GM12878 (cell line): ENCODE measurements around the gene MAN1A1. TPM values are rescaled to one million over a fixed set of nuclear protein-coding genes. Genes with fewer than 3 reads are reported as not detected.

ENCODE experiments used
- ATAC-seq: fragments of 200-7000 bp; cut with Tn5 transposase; 3 replicates; pipeline ENCODE4 v1.9.1; 2020; ENCODE audit warnings: mild to moderate bottlenecking, moderate library complexity
- BruUV-seq: library from RNA; stranded (reverse); fragments of 400-500 nt; replicated peaks from 2 replicates; lab custom pipeline; 2021; lab: Mats Ljungman, UMichigan
- CTCF ChIA-PET: fragments of 300-600 bp; sonication (Branson Sonifier 250); formaldehyde crosslinking; extraction: SDS; loops from one replicate; lab custom pipeline; 2021; ENCODE audit warnings: inconsistent platforms; lab: Yijun Ruan, JAX
- POLR2A ChIA-PET: fragments of 350-600 bp; formaldehyde crosslinking; extraction: SDS; loops from one replicate; lab custom pipeline; 2021; ENCODE audit warnings: inconsistent platforms; lab: Charles Lee
- RAD21 ChIA-PET: fragments of 300-600 bp; sonication (Branson Sonifier 250); formaldehyde crosslinking; loops from one replicate; lab custom pipeline; 2023; ENCODE audit warnings: antibody characterized with exemption; ENCODE audit not compliant: unreplicated experiment; lab: Charles Lee
- SMC1A ChIA-PET: fragments of 300-600 bp; sonication (Branson Sonifier 250); formaldehyde crosslinking; loops from one replicate; lab custom pipeline; 2023; ENCODE audit not compliant: unreplicated experiment, uncharacterized antibody; lab: Charles Lee
- DNase-seq: peaks from one replicate; pipeline ENCODE4 v3.0.0-alpha.2; 2011; ENCODE audit warnings: low read depth, low spot score
- FAIRE-seq: peaks from 3 replicates; lab custom pipeline; 2011; peaks lifted over from hg19 to GRCh38; lab: Jason Lieb, UNC
- H2AFZ ChIP-seq: 2 replicates; pipeline ENCODE4 v1.6.0; 2011; ENCODE audit warnings: low read depth, low read length, control low read depth; ENCODE audit not compliant: control insufficient read depth
- H3K27ac ChIP-seq: 2 replicates; pipeline ENCODE4 v1.5.1; 2011; ENCODE audit warnings: control low read depth; ENCODE audit not compliant: control insufficient read depth, insufficient read depth
- H3K27me3 ChIP-seq, 2 experiments: replicated peaks in 1 of 2; 2 replicates each; pipeline versions ENCODE4 v1.6.0 to v1.6.1; 2011; ENCODE audit warnings: low read length in 1 of 2; ENCODE audit not compliant: control insufficient read depth in 2 of 2, insufficient read depth in 2 of 2
- H3K36me3 ChIP-seq, 2 experiments: 2 replicates each; pipeline ENCODE4 v1.5.1; 2011; ENCODE audit warnings: low read length in 1 of 2; ENCODE audit not compliant: control insufficient read depth in 2 of 2, insufficient read depth in 2 of 2
- H3K4me1 ChIP-seq: 2 replicates; pipeline ENCODE4 v1.6.1; 2011; ENCODE audit warnings: mild to moderate bottlenecking, low read length, moderate library complexity, mixed read lengths; ENCODE audit not compliant: control insufficient read depth, insufficient read depth
- H3K4me2 ChIP-seq: 2 replicates; pipeline ENCODE4 v1.6.0; 2011; ENCODE audit warnings: control low read depth; ENCODE audit not compliant: control insufficient read depth, insufficient read depth
- H3K4me3 ChIP-seq: fragments of 200-600 bp; sonication (generic); 2 replicates; pipeline ENCODE4 v1.5.1; 2016
- H3K79me2 ChIP-seq: 2 replicates; pipeline ENCODE4 v1.6.0; 2011; ENCODE audit warnings: low read length; ENCODE audit not compliant: control insufficient read depth, insufficient read depth
- H3K9ac ChIP-seq: 2 replicates; pipeline ENCODE4 v1.8.0; 2011; ENCODE audit warnings: low read length, control low read depth, mixed read lengths; ENCODE audit not compliant: control insufficient read depth, insufficient read depth
- H3K9me3 ChIP-seq: replicated peaks from 3 replicates; pipeline ENCODE4 v1.5.1; 2011; ENCODE audit warnings: mild to moderate bottlenecking, low read length; ENCODE audit not compliant: control insufficient read depth, insufficient read depth
- H4K20me1 ChIP-seq: 2 replicates; pipeline ENCODE4 v1.6.0; 2011; ENCODE audit not compliant: control insufficient read depth, insufficient read depth
- BCL11A ChIP-seq: IDR thresholded peaks from 2 replicates; pipeline ENCODE4 v1.6.1; 2011; ENCODE audit warnings: low read depth, low read length
- CEBPZ ChIP-seq: fragments of 150-350 bp; IDR thresholded peaks from 2 replicates; pipeline ENCODE4 v1.6.1; 2016; ENCODE audit warnings: low read depth, low read length
- IKZF1 ChIP-seq: fragments of 450-650 bp; conservative IDR thresholded peaks from 2 replicates; pipeline ENCODE4 v1.6.1; 2017; ENCODE audit warnings: antibody characterized with exemption, mild to moderate bottlenecking
- IRF3 ChIP-seq: fragments of 450-650 bp; IDR thresholded peaks from 2 replicates; pipeline ENCODE4 v1.6.1; 2014; ENCODE audit warnings: mild to moderate bottlenecking
- MLLT1 ChIP-seq: fragments of 450-650 bp; IDR thresholded peaks from 2 replicates; pipeline ENCODE4 v1.6.1; 2016; ENCODE audit warnings: mild to moderate bottlenecking
- MYB ChIP-seq: fragments of 150-350 bp; IDR thresholded peaks from 2 replicates; pipeline ENCODE4 v1.6.1; 2014; ENCODE audit warnings: mild to moderate bottlenecking, low read depth, low read length, borderline replicate concordance
- WGBS: methylation state at CpG from one replicate; pipeline ENCODE4 v1.1.6; 2016; ENCODE audit warnings: low lambda C conversion rate; ENCODE audit not compliant: insufficient replicate concordance, insufficient coverage; ENCODE audit errors: missing lambda C conversion rate; 5-methylcytosine and 5-hydroxymethylcytosine counted together
- in situ Hi-C: fragments of 300-500 bp; cut with MboI; formaldehyde crosslinking; loops from 9 replicates; pipeline ENCODE4 v1.14.3; 2018; ENCODE audit warnings: mixed read lengths
- intact Hi-C: fragments of 100-400 bp; cut with micrococcal nuclease; formaldehyde crosslinking; loops from one replicate; pipeline ENCODE4 v1.14.2; 2022; ENCODE audit not compliant: unreplicated experiment
- polyA plus RNA-seq, 11 experiments: library from polyadenylated mRNA; depleted of rRNA in 4 of 11; unstranded in 6 of 11; stranded (reverse) in 5 of 11; fragments of >200 nt; fragmentation: Nextera tagmentation in 4 of 11; fragmentation: Illumina TruSeq in 1 of 11; extraction: Ambion mirVana in 4 of 11; extraction: Trizol in 1 of 11; gene quantifications; 1 replicate in 1 of 11; 2 replicates in 10 of 11; pipeline versions ENCODE4 v1.2.1 to v1.2.3, GENCODE V29; 2011 to 2016; ENCODE audit warnings: inconsistent platforms in 2 of 11, missing spikeins in 2 of 11, low read depth in 1 of 11
- total RNA-seq, 4 experiments: library from RNA; depleted of rRNA in 3 of 4; stranded (reverse); fragments of >200 nt in 3 of 4; fragmentation: Illumina TruSeq in 1 of 4; extraction: Trizol in 1 of 4; gene quantifications; 2 replicates each; pipeline versions ENCODE4 v1.2.1 to v1.2.3, GENCODE V29; 2013 to 2021
- TF ChIP-seq, protein P1 (sequence below): IDR thresholded peaks from 2 replicates; pipeline ENCODE4 v1.6.1; 2012; ENCODE audit warnings: mild to moderate bottlenecking, low read depth, low read length

Gene MAN1A1
- total and polyA plus RNA-seq, 10 of the 15 experiments (the other 5 are each of a cell fraction or from before 2014, with no cell fraction given): 5.4 to 28.1 (median 19.5) TPM

- no peak for TF ChIP-seq BCL11A
Measured at GRCh38 chr6:119276211-119276610, 73.3 kb downstream of the MAN1A1 start (continued).

- in situ Hi-C loops: no loop called here
- H3K9ac ChIP-seq: no peak overlapping the region
- ChIA-PET POLR2A (no interaction called here), CTCF (no interaction called here), RAD21 (no interaction called here), SMC1A (interaction anchor here (2.3 kb wide), 1 partner anchor 10 kb away, joined by 5 read pairs; no protein-coding TSS in a partner anchor)
- no TSS peak for BruUV-seq
- intact Hi-C loops: no loop called here
- H4K20me1 ChIP-seq: no peaks in the 10 kb centered on the region
- DNase-seq (no peak), ATAC-seq (no peak), FAIRE-seq (no peak)
- no peak overlapping the region for H3K4me2 ChIP-seq
- TF ChIP-seq MLLT1 (no peak), IKZF1 (no peak), MYB (no peak), IRF3 (no peak), CEBPZ (no peak)
- TF ChIP-seq, protein P1, sequence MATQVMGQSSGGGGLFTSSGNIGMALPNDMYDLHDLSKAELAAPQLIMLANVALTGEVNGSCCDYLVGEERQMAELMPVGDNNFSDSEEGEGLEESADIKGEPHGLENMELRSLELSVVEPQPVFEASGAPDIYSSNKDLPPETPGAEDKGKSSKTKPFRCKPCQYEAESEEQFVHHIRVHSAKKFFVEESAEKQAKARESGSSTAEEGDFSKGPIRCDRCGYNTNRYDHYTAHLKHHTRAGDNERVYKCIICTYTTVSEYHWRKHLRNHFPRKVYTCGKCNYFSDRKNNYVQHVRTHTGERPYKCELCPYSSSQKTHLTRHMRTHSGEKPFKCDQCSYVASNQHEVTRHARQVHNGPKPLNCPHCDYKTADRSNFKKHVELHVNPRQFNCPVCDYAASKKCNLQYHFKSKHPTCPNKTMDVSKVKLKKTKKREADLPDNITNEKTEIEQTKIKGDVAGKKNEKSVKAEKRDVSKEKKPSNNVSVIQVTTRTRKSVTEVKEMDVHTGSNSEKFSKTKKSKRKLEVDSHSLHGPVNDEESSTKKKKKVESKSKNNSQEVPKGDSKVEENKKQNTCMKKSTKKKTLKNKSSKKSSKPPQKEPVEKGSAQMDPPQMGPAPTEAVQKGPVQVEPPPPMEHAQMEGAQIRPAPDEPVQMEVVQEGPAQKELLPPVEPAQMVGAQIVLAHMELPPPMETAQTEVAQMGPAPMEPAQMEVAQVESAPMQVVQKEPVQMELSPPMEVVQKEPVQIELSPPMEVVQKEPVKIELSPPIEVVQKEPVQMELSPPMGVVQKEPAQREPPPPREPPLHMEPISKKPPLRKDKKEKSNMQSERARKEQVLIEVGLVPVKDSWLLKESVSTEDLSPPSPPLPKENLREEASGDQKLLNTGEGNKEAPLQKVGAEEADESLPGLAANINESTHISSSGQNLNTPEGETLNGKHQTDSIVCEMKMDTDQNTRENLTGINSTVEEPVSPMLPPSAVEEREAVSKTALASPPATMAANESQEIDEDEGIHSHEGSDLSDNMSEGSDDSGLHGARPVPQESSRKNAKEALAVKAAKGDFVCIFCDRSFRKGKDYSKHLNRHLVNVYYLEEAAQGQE: no peak
- peaks cover 8% of the 10 kb centered on the region for H3K9me3 ChIP-seq
- no peak overlapping the region for H3K4me3 ChIP-seq
- no peaks in the 10 kb centered on the region for H3K27me3 ChIP-seq
- H3K4me1 ChIP-seq: no peaks in the 10 kb centered on the region
- 0 out of 4 replicates have a peak, but pooled peaks cover 0 to 1% of the 10 kb centered on the region in 2 experiments for H3K36me3 ChIP-seq
- no peak overlapping the region for H2AFZ ChIP-seq
- 97% methylated on average over 2 of the region's 2 CpGs for WGBS
- no peaks in the 10 kb centered on the region for H3K79me2 ChIP-seq
- H3K27ac ChIP-seq: no peak overlapping the region
Measured at GRCh38 chr6:119274197-119274595, 75.4 kb downstream of the MAN1A1 start.
